HepG2 (cell line): Measurements from ENCODE around the gene KIAA1328.

Experiments
- ELF4 ChIP-seq: sonication (generic); formaldehyde crosslinking; IDR thresholded peaks from 2 replicates; pipeline ENCODE4 v1.5.0; 2020; ENCODE audit warnings: missing genetic modification reagents, mild to moderate bottlenecking, moderate library complexity, borderline replicate concordance
- MAFG ChIP-seq: sonication (generic); formaldehyde crosslinking; IDR thresholded peaks from 2 replicates; pipeline ENCODE4 v1.5.1; 2020; ENCODE audit warnings: mild to moderate bottlenecking, missing genetic modification reagents
- POLR2A ChIP-seq, 2 experiments: IDR thresholded peaks; 2 replicates each; pipeline ENCODE4 v1.6.1; 2011; ENCODE audit warnings: low read depth in 2 of 2, low read length in 2 of 2, mild to moderate bottlenecking in 1 of 2, moderate library complexity in 1 of 2; ENCODE audit not compliant: insufficient read depth in 1 of 2
- SMARCC2 ChIP-seq: fragments of 450-650 bp; IDR thresholded peaks from 2 replicates; pipeline ENCODE4 v1.6.1; 2017; ENCODE audit warnings: antibody characterized with exemption, mild to moderate bottlenecking
- SOX6 ChIP-seq, 2 experiments: fragments of 450-650 bp in 1 of 2; sonication (generic) in 1 of 2; formaldehyde crosslinking in 1 of 2; IDR thresholded peaks; 2 replicates each; pipeline versions ENCODE4 v1.4.0 to v1.6.1; 2017 to 2020; ENCODE audit warnings: antibody characterized with exemption in 1 of 2, mild to moderate bottlenecking in 1 of 2, missing genetic modification reagents in 1 of 2
- ZNF24 ChIP-seq: fragments of 450-650 bp; IDR thresholded peaks from 2 replicates; pipeline ENCODE4 v1.6.1; 2017; ENCODE audit warnings: antibody characterized with exemption, mild to moderate bottlenecking
- ZNF263 ChIP-seq: sonication (generic); formaldehyde crosslinking; IDR thresholded peaks from 2 replicates; pipeline ENCODE4 v1.4.0; 2020; ENCODE audit warnings: missing genetic modification reagents
- ZNF335 ChIP-seq: sonication (generic); formaldehyde crosslinking; IDR thresholded peaks from 2 replicates; pipeline ENCODE4 v1.4.0; 2020; ENCODE audit warnings: missing genetic modification reagents
- TF ChIP-seq, protein P1 (sequence below): sonication (generic); formaldehyde crosslinking; IDR thresholded peaks from 2 replicates; pipeline ENCODE4 v1.4.0; 2020; ENCODE audit warnings: missing genetic modification reagents
- TF ChIP-seq, protein P2 (sequence below): sonication (generic); formaldehyde crosslinking; IDR thresholded peaks from 2 replicates; pipeline ENCODE4 v1.5.0; 2020; ENCODE audit warnings: mild to moderate bottlenecking, missing genetic modification reagents, moderate library complexity
- TF ChIP-seq, protein P3 (sequence below): IDR thresholded peaks from 2 replicates; pipeline ENCODE4 v1.6.1; 2012; ENCODE audit warnings: low read length, improper control_type of control experiment

DNA sequence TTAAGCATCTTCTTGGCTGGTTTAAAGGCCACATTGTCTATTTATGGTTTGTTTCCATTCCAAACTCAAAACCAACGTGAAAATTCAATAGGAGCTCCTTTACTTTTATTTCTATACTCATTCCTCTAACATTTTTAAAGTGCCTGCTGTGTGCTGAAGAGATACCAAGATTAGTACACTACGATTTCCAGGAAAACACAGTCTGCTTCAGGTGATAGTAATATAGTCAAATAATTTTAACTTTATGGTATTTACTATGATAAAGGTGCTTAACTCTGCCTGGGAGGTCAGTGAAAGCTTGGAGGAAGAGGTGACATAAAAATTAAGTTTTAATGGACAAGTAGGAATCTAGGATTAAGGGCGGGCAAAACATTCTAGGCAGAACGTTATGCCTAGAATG lies 121.4 kb downstream of the KIAA1328 start:
- TF ChIP-seq ELF4 (CRISPR knock-in tag) (no peak), SMARCC2 (no peak), MAFG (no peak), ZNF263 (CRISPR knock-in tag) (no peak), POLR2A (IDR thresholded peaks at IDR 0.05; ENCODE audit: insufficient read depth in 1 of 2, low read depth in 2 of 2, low read length in 2 of 2) (no peak), ZNF335 (CRISPR knock-in tag) (no peak), SOX6 (IDR thresholded peaks at IDR 0.05) (no peak), SOX6 (CRISPR knock-in tag; IDR thresholded peaks at IDR 0.05) (no peak), ZNF24 (no peak)
- TF ChIP-seq, protein P1, sequence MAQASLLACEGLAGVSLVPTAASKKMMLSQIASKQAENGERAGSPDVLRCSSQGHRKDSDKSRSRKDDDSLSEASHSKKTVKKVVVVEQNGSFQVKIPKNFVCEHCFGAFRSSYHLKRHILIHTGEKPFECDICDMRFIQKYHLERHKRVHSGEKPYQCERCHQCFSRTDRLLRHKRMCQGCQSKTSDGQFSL = no peak
- TF ChIP-seq, protein P2, sequence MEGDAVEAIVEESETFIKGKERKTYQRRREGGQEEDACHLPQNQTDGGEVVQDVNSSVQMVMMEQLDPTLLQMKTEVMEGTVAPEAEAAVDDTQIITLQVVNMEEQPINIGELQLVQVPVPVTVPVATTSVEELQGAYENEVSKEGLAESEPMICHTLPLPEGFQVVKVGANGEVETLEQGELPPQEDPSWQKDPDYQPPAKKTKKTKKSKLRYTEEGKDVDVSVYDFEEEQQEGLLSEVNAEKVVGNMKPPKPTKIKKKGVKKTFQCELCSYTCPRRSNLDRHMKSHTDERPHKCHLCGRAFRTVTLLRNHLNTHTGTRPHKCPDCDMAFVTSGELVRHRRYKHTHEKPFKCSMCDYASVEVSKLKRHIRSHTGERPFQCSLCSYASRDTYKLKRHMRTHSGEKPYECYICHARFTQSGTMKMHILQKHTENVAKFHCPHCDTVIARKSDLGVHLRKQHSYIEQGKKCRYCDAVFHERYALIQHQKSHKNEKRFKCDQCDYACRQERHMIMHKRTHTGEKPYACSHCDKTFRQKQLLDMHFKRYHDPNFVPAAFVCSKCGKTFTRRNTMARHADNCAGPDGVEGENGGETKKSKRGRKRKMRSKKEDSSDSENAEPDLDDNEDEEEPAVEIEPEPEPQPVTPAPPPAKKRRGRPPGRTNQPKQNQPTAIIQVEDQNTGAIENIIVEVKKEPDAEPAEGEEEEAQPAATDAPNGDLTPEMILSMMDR (CRISPR knock-in tag) = no peak
- TF ChIP-seq, protein P3, sequence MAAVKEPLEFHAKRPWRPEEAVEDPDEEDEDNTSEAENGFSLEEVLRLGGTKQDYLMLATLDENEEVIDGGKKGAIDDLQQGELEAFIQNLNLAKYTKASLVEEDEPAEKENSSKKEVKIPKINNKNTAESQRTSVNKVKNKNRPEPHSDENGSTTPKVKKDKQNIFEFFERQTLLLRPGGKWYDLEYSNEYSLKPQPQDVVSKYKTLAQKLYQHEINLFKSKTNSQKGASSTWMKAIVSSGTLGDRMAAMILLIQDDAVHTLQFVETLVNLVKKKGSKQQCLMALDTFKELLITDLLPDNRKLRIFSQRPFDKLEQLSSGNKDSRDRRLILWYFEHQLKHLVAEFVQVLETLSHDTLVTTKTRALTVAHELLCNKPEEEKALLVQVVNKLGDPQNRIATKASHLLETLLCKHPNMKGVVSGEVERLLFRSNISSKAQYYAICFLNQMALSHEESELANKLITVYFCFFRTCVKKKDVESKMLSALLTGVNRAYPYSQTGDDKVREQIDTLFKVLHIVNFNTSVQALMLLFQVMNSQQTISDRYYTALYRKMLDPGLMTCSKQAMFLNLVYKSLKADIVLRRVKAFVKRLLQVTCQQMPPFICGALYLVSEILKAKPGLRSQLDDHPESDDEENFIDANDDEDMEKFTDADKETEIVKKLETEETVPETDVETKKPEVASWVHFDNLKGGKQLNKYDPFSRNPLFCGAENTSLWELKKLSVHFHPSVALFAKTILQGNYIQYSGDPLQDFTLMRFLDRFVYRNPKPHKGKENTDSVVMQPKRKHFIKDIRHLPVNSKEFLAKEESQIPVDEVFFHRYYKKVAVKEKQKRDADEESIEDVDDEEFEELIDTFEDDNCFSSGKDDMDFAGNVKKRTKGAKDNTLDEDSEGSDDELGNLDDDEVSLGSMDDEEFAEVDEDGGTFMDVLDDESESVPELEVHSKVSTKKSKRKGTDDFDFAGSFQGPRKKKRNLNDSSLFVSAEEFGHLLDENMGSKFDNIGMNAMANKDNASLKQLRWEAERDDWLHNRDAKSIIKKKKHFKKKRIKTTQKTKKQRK = no peak
